Activated CD8-positive, alpha-beta memory T cell treated with anti-CD3 and anti-CD28 coated beads, Interleukin-2, amount 10 ng/mL, durations not matched to agents 7 days and 5 days (primary cell): ENCODE measurements around the gene TFIP11. TPM values are rescaled to one million over a fixed set of nuclear protein-coding genes. Genes with fewer than 3 reads are reported as not detected.
A peak's percentile ranks its signal among the peaks of the same experiment; 100 is the strongest.
"Not testable (repeated sequence)": the region's sequence is repeated elsewhere in the genome, so short reads cannot be mapped to it uniquely, and the experiment has no call there.

Experiments
- ATAC-seq: fragments of 150-1000 bp; cut with Tn5 transposase; one replicate; pipeline ENCODE4 v1.10.0; 2021; ENCODE audit warnings: moderate library complexity
- CTCF ChIA-PET: fragments of 350-600 bp; sonication (Branson Sonifier 250); formaldehyde crosslinking; loops from one replicate; lab custom pipeline; 2021; ENCODE audit warnings: antibody characterized with exemption; lab: Charles Lee
- DNase-seq: peaks from one replicate; pipeline ENCODE4 v3.0.0-alpha.2; 2020
- H3K27ac Mint-ChIP-seq: one replicate; pipeline ENCODE4 v1.8.0; 2021; ENCODE audit warnings: mild to moderate bottlenecking, mixed read lengths
- H3K27me3 Mint-ChIP-seq: one replicate; pipeline ENCODE4 v1.8.0; 2021; ENCODE audit warnings: mixed read lengths
- H3K36me3 Mint-ChIP-seq: one replicate; pipeline ENCODE4 v1.8.0; 2021; ENCODE audit warnings: mild to moderate bottlenecking, mixed read lengths
- H3K4me1 Mint-ChIP-seq: one replicate; pipeline ENCODE4 v1.8.0; 2021; ENCODE audit warnings: mixed read lengths
- H3K4me3 Mint-ChIP-seq: one replicate; pipeline ENCODE4 v1.8.0; 2021; ENCODE audit warnings: mild to moderate bottlenecking, moderate library complexity, mixed read lengths
- H3K9me3 Mint-ChIP-seq: one replicate; pipeline ENCODE4 v1.8.0; 2022; ENCODE audit warnings: low read depth, mixed read lengths
- total RNA-seq, 2 experiments: library from RNA; stranded (reverse); gene quantifications; one replicate each; pipeline ENCODE4 v1.2.3, GENCODE V29; 2021

TFIP11 gene
- total RNA-seq, 2 experiments from 2014 or later: 58.0 to 64.8 TPM

DNA sequence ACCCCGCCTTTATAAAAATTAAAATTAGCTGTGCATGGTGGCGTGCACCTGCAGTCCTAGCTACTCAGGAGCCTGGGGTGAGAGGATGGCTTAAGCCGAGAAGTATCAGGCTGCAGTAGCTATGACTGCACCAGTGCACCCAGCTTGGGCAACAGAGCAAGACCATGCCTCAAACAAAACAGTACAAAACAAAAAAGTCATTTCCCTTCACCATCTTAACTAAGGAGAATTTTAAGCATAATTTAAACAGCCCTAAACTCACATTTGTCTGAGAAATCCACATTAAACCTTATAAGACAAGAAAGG lies 23.3 kb upstream of the TFIP11 start:
- H3K27me3 Mint-ChIP-seq: no peaks in the 10 kb centered on the region
- CTCF ChIA-PET: interaction anchor here (1.3 to 2.2 kb wide), 3 partner anchors 9 to 130 kb away, joined by 4 to 6 read pairs (median 5); no protein-coding TSS in a partner anchor
- H3K4me1 Mint-ChIP-seq: peaks cover 8% of the 10 kb centered on the region
- H3K36me3 Mint-ChIP-seq: peaks cover 51% of the 10 kb centered on the region
- no peak overlapping the region for H3K27ac Mint-ChIP-seq
- H3K9me3 Mint-ChIP-seq: no peaks in the 10 kb centered on the region
- ATAC-seq (no peak), DNase-seq (no peak)
- H3K4me3 Mint-ChIP-seq: no peak overlapping the region

DNA sequence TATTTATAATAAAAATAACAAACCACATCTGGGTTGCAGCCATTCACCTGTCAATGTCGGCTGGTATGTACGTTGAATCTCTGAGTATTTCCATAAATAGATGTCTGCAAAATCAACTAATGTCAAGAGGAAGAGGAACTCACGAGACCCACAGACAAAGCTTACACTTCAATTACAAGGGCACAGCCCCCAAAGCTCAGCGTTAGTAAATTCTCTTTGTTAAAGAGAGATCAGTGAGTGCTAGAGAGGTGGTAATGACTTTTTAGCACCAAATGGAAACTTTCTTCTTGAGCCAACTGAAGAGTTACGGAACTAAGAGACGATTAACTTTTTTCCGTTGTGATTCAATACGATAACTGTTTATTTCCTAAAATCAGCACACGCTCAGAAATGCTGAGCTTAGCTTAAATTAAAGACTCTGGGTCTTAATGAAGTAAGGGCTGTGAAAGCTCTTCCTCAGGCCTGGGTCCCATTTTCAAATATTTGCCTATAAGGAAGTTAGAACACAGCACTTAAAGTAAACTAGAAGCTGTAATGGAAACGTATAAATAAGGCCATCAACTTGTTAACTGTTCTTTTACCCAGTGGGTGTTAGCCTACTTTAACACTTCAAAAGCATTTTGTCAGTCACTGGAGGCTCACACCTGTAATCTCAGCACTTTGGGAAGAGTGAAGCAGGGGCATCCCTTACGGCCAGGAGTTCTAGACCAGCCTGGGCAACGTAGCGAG lies 22.8 kb upstream of the TFIP11 start:
- Mint-ChIP-seq H3K4me1 (peaks cover 8% of the 10 kb centered on the region), H3K27me3 (no peaks in the 10 kb centered on the region), H3K27ac (no peak overlapping the region), H3K36me3 (peaks cover 50% of the 10 kb centered on the region), H3K4me3 (no peak overlapping the region), H3K9me3 (no peaks in the 10 kb centered on the region)
- no peak for ATAC-seq
- CTCF ChIA-PET: interaction anchor here (0.7 to 2.2 kb wide), 5 partner anchors 9 to 130 kb away, joined by 3 to 6 read pairs (median 4); no protein-coding TSS in a partner anchor
- DNase-seq: no peak

DNA sequence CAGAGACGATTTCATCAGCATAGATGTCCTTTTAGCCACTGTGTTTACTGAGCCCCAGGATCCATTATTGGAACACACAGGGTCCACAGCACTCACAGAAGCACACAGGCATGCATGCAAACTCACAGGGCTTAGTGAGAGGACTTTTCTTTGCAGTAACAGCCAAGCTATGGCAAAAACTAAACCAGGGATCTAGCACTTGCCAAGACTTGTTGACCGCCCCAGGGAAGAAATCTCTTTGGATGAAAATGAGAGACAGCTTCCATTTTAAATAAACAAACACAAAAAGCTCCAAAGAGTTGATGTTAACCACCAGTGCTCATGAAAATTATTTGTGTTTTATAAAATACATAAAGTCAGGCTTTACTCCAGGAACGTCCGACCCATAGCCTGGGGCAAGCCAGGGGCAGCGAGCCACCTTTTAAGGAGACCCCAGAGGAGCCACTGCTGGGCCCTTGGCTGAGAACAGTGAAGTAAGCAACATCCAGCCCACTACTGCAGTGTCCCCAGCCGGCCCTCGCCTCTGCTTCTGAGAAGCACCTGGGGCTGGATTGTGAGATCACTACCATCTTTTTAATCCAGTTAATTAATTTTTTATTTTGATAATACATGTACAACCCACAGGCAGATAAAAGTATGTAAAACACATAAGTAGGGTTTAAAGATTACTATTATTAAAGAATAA lies 22.0 kb upstream of the TFIP11 start:
- Mint-ChIP-seq H3K36me3 (peaks cover 55% of the 10 kb centered on the region), H3K4me3 (no peak overlapping the region), H3K4me1 (peaks cover 8% of the 10 kb centered on the region), H3K9me3 (no peaks in the 10 kb centered on the region), H3K27me3 (no peaks in the 10 kb centered on the region), H3K27ac (no peak overlapping the region)
- DNase-seq: no peak
- no peak for ATAC-seq
- CTCF ChIA-PET: interaction anchor here (0.7 to 1.6 kb wide), 4 partner anchors 10 to 73 kb away, joined by 3 to 5 read pairs (median 4); no protein-coding TSS in a partner anchor

DNA sequence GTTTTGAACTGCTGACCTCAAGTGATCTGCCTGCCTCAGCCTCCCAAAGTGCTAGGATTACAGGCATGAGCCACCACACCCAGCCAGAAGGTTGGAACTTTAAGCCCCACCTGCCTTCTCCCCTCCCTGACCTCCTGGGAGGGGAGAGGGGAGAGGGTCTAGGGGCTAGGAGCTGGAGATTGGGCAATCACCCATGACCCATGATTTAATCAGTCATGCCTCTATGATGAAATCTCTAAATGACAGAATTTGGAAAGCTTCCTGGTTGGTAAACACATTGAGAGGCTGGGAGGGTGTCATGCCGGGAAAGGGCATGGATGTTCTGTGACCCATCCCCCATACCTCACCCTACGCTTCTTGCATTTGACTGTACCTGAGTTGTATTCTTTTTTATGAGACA lies 17.1 kb upstream of the TFIP11 start:
- Mint-ChIP-seq H3K36me3 (peaks cover 44% of the 10 kb centered on the region), H3K9me3 (no peaks in the 10 kb centered on the region), H3K27ac (no peak overlapping the region), H3K27me3 (no peaks in the 10 kb centered on the region), H3K4me3 (no peak overlapping the region), H3K4me1 (peaks cover 17% of the 10 kb centered on the region)
- DNase-seq (no peak), ATAC-seq (no peak)
- CTCF ChIA-PET: no interaction called here

DNA sequence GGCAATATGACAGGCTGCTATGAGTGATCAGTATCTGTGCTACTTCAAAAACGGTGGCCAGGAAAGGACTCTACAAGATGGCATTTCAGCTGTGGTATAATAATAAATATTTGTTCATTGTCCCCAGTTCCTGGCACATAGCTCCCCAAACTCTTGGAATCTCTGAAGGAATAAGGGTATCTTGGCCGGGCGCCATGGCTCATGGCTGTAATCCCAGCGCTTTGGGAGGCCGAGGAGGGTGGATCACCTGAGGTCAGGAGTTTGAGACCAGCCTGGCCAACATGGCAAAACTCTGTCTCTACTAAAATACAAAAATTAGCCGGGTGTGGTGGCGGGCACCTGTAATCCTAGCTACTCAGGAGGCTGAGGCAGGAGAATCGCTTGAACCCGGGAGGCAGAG lies 16.2 kb upstream of the TFIP11 start:
- peaks cover 17% of the 10 kb centered on the region for H3K4me1 Mint-ChIP-seq
- H3K27ac Mint-ChIP-seq, H3K9me3 Mint-ChIP-seq, DNase-seq, H3K4me3 Mint-ChIP-seq, H3K27me3 Mint-ChIP-seq, CTCF ChIA-PET, ATAC-seq: not testable (repeated sequence)
- H3K36me3 Mint-ChIP-seq: peaks cover 44% of the 10 kb centered on the region

DNA sequence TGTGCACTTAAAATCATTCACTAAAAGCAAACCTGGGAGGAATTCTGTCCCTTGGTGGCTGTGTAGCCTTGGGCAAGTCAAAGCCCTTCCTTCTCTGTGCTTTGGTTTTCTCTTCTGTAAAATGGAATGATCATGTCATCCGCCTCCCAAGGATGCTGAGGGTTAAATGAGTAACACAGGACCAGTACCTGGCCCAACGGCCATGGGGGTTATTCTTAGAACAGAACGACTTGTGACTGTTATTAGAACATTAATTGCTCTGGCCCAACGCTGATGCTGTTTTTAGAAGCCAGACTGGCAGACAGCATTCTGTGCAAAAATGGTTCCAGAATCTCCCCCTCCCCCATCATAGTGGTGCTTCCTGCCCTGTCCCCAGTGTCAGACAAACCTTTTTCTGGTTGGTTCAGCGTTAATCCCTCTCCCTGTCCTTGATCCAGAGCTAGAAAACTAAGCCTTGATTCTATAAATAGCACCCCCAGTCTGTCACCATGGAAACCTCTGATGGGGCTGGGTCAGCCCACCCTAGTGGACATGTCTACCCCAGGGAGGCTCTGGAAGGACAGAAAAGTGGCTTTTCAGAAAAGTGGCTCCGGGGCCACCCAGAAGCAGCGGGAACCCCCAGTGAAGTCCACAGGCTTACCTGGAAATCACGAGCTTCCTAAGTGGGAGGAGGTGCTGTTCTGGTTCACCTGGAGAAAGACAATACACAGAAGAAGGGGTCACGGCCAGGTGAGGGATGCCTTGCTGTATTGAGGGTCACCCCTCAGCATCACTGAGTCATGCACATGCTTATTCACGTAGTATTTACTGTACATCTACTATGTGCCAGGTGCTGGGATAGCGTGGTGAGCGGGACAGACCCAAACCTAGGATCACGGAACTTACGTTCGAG lies 15.5 kb upstream of the TFIP11 start:
- Mint-ChIP-seq H3K9me3 (no peaks in the 10 kb centered on the region), H3K4me3 (no peak overlapping the region), H3K27ac (no peak overlapping the region), H3K4me1 (peaks cover 16% of the 10 kb centered on the region), H3K27me3 (no peaks in the 10 kb centered on the region), H3K36me3 (peaks cover 45% of the 10 kb centered on the region)
- CTCF ChIA-PET: interaction anchor here (1.3 kb wide), 1 partner anchor 123 kb away, joined by 3 read pairs; no protein-coding TSS in a partner anchor
- DNase-seq (no peak), ATAC-seq (no peak)

DNA sequence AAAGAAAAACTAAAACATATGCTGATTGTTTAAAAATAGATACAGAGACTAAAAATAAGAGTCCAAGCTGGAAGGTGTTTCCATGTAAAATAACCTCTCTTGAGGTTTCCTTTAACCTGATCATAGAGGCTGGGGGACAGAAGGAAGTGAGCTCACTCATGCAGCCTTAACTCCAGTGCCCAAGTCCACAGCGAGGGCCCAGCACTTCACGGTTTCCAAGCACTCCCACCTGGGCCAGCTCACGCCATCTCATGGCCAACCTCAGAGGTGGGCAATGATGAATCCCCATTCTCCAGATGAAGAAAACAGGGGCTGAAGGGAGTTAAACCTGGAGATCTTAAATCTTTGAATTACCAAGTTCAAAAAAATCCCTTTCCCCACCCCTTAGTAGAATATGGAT lies 14.9 kb upstream of the TFIP11 start:
- peaks cover 11% of the 10 kb centered on the region for H3K4me1 Mint-ChIP-seq
- CTCF ChIA-PET: interaction anchor here (1.3 kb wide), 1 partner anchor 124 kb away, joined by 3 read pairs; no protein-coding TSS in a partner anchor
- no peaks in the 10 kb centered on the region for H3K27me3 Mint-ChIP-seq
- no peak overlapping the region for H3K4me3 Mint-ChIP-seq
- no peaks in the 10 kb centered on the region for H3K9me3 Mint-ChIP-seq
- ATAC-seq (no peak), DNase-seq (no peak)
- no peak overlapping the region for H3K27ac Mint-ChIP-seq
- H3K36me3 Mint-ChIP-seq: peaks cover 39% of the 10 kb centered on the region

DNA sequence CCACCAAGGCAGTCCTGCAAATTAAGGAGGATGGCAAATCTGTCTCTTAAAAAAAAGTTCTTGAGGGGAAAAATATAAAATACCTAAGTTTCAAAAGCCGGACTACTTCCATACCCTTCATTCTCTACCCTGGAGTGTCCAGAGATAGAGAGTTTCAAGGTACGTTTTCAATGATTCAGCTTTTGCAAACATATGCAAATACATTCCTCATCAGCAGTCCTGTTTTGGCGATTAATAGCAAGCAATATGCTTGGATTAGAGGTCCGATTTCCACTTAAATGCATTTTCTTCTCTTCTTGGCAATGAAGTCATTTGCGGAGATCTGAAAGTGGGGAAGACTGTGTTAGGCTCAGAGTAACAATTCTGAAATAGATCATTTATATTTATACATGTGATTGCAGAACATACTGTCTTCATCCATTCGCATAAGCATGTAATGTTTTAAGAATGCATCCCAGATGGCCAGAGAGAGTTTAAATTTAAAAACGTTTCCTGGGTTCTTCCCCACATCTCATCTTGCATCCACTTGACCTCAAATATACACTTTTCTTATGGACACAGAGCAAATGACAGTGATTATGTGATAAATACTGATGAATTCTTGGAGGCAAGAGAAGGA lies 13.8 kb upstream of the TFIP11 start:
- Mint-ChIP-seq H3K4me3 (no peak overlapping the region), H3K9me3 (no peaks in the 10 kb centered on the region), H3K4me1 (peaks cover 11% of the 10 kb centered on the region), H3K36me3 (peaks cover 31% of the 10 kb centered on the region), H3K27me3 (no peaks in the 10 kb centered on the region), H3K27ac (no peak overlapping the region)
- ATAC-seq (no peak), DNase-seq (no peak)
- CTCF ChIA-PET: interaction anchor here (1.9 kb wide), 1 partner anchor 23 kb away, joined by 9 read pairs; no protein-coding TSS in a partner anchor

DNA sequence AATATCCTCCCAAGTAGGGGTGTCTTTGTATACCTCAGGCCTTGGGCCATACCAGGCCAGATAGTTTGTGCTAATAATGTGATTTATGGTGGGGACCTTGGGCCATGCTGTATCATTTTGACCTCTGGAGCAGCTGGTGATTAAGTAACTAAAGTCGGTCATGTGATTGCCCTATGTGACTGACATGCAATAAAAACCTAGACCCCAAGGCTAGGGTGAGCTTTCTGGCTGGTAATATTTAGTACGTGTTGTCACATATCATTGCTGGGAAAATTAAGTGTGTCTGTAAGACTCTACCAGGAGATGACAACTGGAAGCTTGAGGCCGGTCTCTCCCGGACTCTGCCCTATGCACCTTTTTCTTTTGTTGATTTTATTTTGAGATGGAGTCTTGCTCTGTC lies 12.6 kb upstream of the TFIP11 start:
- Mint-ChIP-seq H3K9me3 (no peaks in the 10 kb centered on the region), H3K27ac (no peak overlapping the region), H3K27me3 (no peaks in the 10 kb centered on the region), H3K36me3 (peaks cover 26% of the 10 kb centered on the region), H3K4me3 (no peak overlapping the region), H3K4me1 (peaks cover 11% of the 10 kb centered on the region)
- CTCF ChIA-PET: interaction anchor here (1.9 kb wide), 1 partner anchor 22 kb away, joined by 9 read pairs; no protein-coding TSS in a partner anchor
- ATAC-seq: no peak
- no peak for DNase-seq

DNA sequence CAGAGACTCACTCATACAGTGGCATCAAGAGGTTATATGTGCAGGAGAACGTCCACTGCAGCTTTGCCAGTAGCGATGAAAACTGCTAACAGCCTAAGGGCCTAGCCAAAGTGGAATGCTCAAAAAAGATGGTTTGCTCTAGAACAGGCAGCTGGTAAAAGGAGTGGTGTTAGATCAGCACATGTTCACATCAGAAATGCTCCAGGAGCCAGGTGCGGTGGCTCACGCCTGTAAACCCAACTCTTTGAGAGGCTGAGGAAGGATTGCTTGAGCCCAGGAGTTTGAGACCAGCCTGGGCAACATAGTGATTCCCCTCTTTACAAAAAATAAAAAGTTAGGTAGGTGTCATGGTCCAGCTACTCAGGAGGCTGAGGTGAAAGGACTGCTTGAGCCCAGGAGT lies 10.3 kb upstream of the TFIP11 start:
- CTCF ChIA-PET: interaction anchor here (1.3 kb wide), 1 partner anchor 25 kb away, joined by 3 read pairs; no protein-coding TSS in a partner anchor
- no peak for ATAC-seq
- DNase-seq: no peak
- Mint-ChIP-seq H3K27ac (peak overlapping the region; percentile 52), H3K36me3 (peaks cover 19% of the 10 kb centered on the region), H3K27me3 (no peaks in the 10 kb centered on the region), H3K4me1 (peaks cover 8% of the 10 kb centered on the region), H3K9me3 (no peaks in the 10 kb centered on the region), H3K4me3 (no peak overlapping the region)

DNA sequence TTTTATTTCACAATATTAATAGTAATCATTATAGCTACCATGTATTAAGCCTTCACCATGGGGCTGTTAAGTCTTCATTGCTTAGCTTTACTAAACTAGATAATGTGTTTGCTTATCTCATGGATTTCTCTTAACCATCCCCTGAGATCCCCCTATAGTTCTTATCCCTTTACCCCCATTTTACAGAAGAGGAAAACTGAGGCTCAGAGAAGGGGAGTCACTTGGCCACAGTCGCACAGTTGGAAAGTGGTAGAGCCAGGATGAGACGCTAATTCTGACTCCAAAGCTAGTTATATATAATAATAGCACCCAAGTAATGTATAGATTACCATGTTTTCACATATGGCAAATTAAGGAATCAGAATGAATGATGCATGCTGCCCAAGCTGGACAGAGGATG lies 9.7 kb upstream of the TFIP11 start:
- Mint-ChIP-seq H3K4me3 (no peak overlapping the region), H3K36me3 (peaks cover 16% of the 10 kb centered on the region), H3K27me3 (no peaks in the 10 kb centered on the region), H3K9me3 (no peaks in the 10 kb centered on the region), H3K4me1 (peaks cover 4% of the 10 kb centered on the region), H3K27ac (no peak overlapping the region)
- ATAC-seq: no peak
- no peak for DNase-seq
- CTCF ChIA-PET: interaction anchor here (0.9 to 1.3 kb wide), 2 partner anchors 26 to 120 kb away, joined by 3 to 4 read pairs; no protein-coding TSS in a partner anchor

DNA sequence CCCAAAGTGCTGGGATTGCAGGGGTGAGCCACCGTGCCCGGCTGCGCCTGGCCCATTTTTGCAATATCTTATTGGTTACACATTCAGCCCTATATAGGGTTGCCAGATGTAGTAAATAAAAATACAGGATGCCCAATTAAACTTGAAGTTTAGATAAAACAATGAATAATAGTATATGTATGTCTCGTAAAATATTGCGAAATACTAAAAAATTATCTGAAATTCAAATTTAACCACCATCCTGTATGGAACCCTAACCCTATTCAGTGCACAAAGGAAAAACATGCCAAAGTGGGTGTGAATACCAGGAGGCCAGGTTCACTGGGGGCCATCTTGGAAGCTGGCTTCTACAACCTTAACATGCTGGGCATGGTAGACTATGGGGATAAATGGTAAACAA lies 5.2 kb upstream of the TFIP11 start:
- Mint-ChIP-seq H3K4me1 (peaks cover 26% of the 10 kb centered on the region), H3K4me3 (no peak overlapping the region), H3K36me3 (no peaks in the 10 kb centered on the region), H3K9me3 (no peaks in the 10 kb centered on the region), H3K27ac (no peak overlapping the region), H3K27me3 (no peaks in the 10 kb centered on the region)
- ATAC-seq (no peak), DNase-seq (no peak)
- CTCF ChIA-PET: interaction anchor here (0.8 to 3.2 kb wide), 4 partner anchors 14 to 134 kb away, joined by 3 to 16 read pairs (median 3); no protein-coding TSS in a partner anchor
